ENCODE data around the gene SEMA4D. TPM values are rescaled to one million over a fixed set of nuclear protein-coding genes. Genes with fewer than 3 reads are reported as not detected.

SEMA4D gene
- total RNA-seq, 1 donor from 2014 or later = 54.3 TPM

GRCh38 chr9:89388084-89388867, 109.6 kb downstream of the SEMA4D start:
- DNase-seq (ENCODE audit: low spot score) = peak; percentile 68

GRCh38 chr9:89387197-89387849, 110.6 kb downstream of the SEMA4D start:
- DNase-seq (ENCODE audit: low spot score) = no peak

GRCh38 chr9:89386797-89387196, 111.1 kb downstream of the SEMA4D start:
- DNase-seq (ENCODE audit: low spot score) = no peak

GRCh38 chr9:89386206-89386605, 111.7 kb downstream of the SEMA4D start:
- no peak for DNase-seq (ENCODE audit: low spot score)

- DNase-seq (ENCODE audit: low spot score) = no peak
These were observed 113.1 kb downstream of the SEMA4D start for GRCh38 chr9:89384783-89385182.

- DNase-seq (ENCODE audit: low spot score) = no peak
These were observed 114.1 kb downstream of the SEMA4D start for GRCh38 chr9:89383721-89384300.

GRCh38 chr9:89383030-89383720, 114.7 kb downstream of the SEMA4D start:
- no peak for DNase-seq (ENCODE audit: low spot score)

GRCh38 chr9:89382026-89382986, 115.6 kb downstream of the SEMA4D start:
- no peak for DNase-seq (ENCODE audit: low spot score)

GRCh38 chr9:89381308-89381609, 116.7 kb downstream of the SEMA4D start:
- DNase-seq (ENCODE audit: low spot score) = no peak

GRCh38 chr9:89380437-89381307, 117.2 kb downstream of the SEMA4D start:
- DNase-seq (ENCODE audit: low spot score) = no peak

GRCh38 chr9:89379508-89380115, 118.3 kb downstream of the SEMA4D start:
- no peak for DNase-seq (ENCODE audit: low spot score)

- no peak for DNase-seq (ENCODE audit: low spot score)
These were observed 118.9 kb downstream of the SEMA4D start for GRCh38 chr9:89379031-89379430.

- no peak for DNase-seq (ENCODE audit: low spot score)
These were observed 119.4 kb downstream of the SEMA4D start for GRCh38 chr9:89378541-89378940.

GRCh38 chr9:89377411-89377810, 120.5 kb downstream of the SEMA4D start:
- no peak for DNase-seq (ENCODE audit: low spot score)

GRCh38 chr9:89376741-89377351, 121.1 kb downstream of the SEMA4D start:
- no peak for DNase-seq (ENCODE audit: low spot score)

GRCh38 chr9:89376286-89376685, 121.6 kb downstream of the SEMA4D start:
- DNase-seq (ENCODE audit: low spot score) = no peak

GRCh38 chr9:89375191-89375760, 122.6 kb downstream of the SEMA4D start:
- DNase-seq (ENCODE audit: low spot score) = peak; percentile 69

GRCh38 chr9:89374176-89374575, 123.7 kb downstream of the SEMA4D start:
- no peak for DNase-seq (ENCODE audit: low spot score)

- no peak for DNase-seq (ENCODE audit: low spot score)
These were observed 124.9 kb downstream of the SEMA4D start for GRCh38 chr9:89372979-89373378.
